Mesenchymal stem cell (in vitro differentiated cells and primary cell): Measurements from ENCODE around the gene CDCA3. TPM values are rescaled to one million over a fixed set of nuclear protein-coding genes. Genes with fewer than 3 reads are reported as not detected.
A peak's percentile ranks its signal among the peaks of the same experiment; 100 is the strongest.

ENCODE experiments used
- DNase-seq: peaks from one replicate; pipeline ENCODE4 v3.0.0-alpha.2; 2013
- H2AFZ ChIP-seq: one replicate; pipeline ENCODE4 v1.6.1; 2013; ENCODE audit warnings: low read depth, mild to moderate bottlenecking, control low read depth, inconsistent platforms, low read length, moderate library complexity
- H2AK5ac ChIP-seq: 2 replicates; pipeline ENCODE4 v1.6.1; 2013; ENCODE audit warnings: low read length, moderate library complexity, mild to moderate bottlenecking, inconsistent platforms; ENCODE audit not compliant: severe bottlenecking
- H2BK120ac ChIP-seq: one replicate; pipeline ENCODE4 v1.6.1; 2013; ENCODE audit warnings: low read depth, mild to moderate bottlenecking, inconsistent platforms, low read length, moderate library complexity
- H2BK12ac ChIP-seq, 2 experiments: one replicate each; pipeline ENCODE4 v1.6.1; 2013; ENCODE audit warnings: inconsistent platforms in 2 of 2, low read length in 2 of 2, mild to moderate bottlenecking in 2 of 2, moderate library complexity in 2 of 2, control low read depth in 1 of 2
- H2BK15ac ChIP-seq: one replicate; pipeline ENCODE4 v1.6.1; 2013; ENCODE audit warnings: mild to moderate bottlenecking, low read depth, inconsistent platforms; ENCODE audit not compliant: poor library complexity, severe bottlenecking
- H2BK5ac ChIP-seq: 2 replicates; pipeline ENCODE4 v1.6.1; 2013; ENCODE audit warnings: low read depth, mild to moderate bottlenecking, low read length, control low read depth, inconsistent platforms; ENCODE audit not compliant: poor library complexity, severe bottlenecking
- H3K14ac ChIP-seq, 2 experiments: one replicate each; pipeline ENCODE4 v1.6.1; 2013; ENCODE audit warnings: inconsistent platforms in 2 of 2, low read length in 2 of 2, control low read depth in 1 of 2, mild to moderate bottlenecking in 1 of 2, moderate library complexity in 1 of 2
- H3K18ac ChIP-seq, 2 experiments: one replicate each; pipeline ENCODE4 v1.6.1; 2013; ENCODE audit warnings: inconsistent platforms in 2 of 2, low read length in 2 of 2, control low read depth in 1 of 2, low read depth in 1 of 2, mild to moderate bottlenecking in 1 of 2
- H3K23ac ChIP-seq, 2 experiments: one replicate each; pipeline ENCODE4 v1.6.1; 2013; ENCODE audit warnings: inconsistent platforms in 2 of 2, low read length in 2 of 2, mild to moderate bottlenecking in 2 of 2, moderate library complexity in 2 of 2, control low read depth in 1 of 2
- H3K27ac ChIP-seq: 2 replicates; pipeline ENCODE4 v1.5.1; 2013; ENCODE audit warnings: mild to moderate bottlenecking, moderate library complexity, low read length, control low read depth, inconsistent platforms; ENCODE audit not compliant: poor library complexity, severe bottlenecking
- H3K27me3 ChIP-seq, 2 experiments: 2 replicates each; pipeline versions ENCODE4 v1.6.1 to v1.7.0; 2013; ENCODE audit warnings: low read length in 2 of 2, mild to moderate bottlenecking in 2 of 2, moderate library complexity in 2 of 2, control low read depth in 1 of 2, inconsistent platforms in 1 of 2; ENCODE audit not compliant: control insufficient read depth in 1 of 2, insufficient read depth in 1 of 2
- H3K36me3 ChIP-seq, 2 experiments: 2 replicates each; pipeline versions ENCODE4 v1.6.1 to v1.7.0; 2013; ENCODE audit warnings: low read length in 2 of 2, control low read depth in 1 of 2, inconsistent platforms in 1 of 2, low read depth in 1 of 2, mild to moderate bottlenecking in 1 of 2; ENCODE audit not compliant: insufficient read depth in 2 of 2, control insufficient read depth in 1 of 2
- H3K4ac ChIP-seq, 2 experiments: one replicate each; pipeline ENCODE4 v1.6.1; 2013; ENCODE audit warnings: inconsistent platforms in 2 of 2, low read length in 2 of 2, mild to moderate bottlenecking in 2 of 2, moderate library complexity in 2 of 2, control low read depth in 1 of 2, low read depth in 1 of 2
- H3K4me1 ChIP-seq: 2 replicates; pipeline ENCODE4 v1.6.1; 2013; ENCODE audit warnings: low read depth, low read length, control low read depth; ENCODE audit not compliant: control insufficient read depth, insufficient read depth
- H3K4me2 ChIP-seq: 2 replicates; pipeline ENCODE4 v1.6.1; 2013; ENCODE audit warnings: low read length, mild to moderate bottlenecking, inconsistent platforms; ENCODE audit not compliant: poor library complexity, severe bottlenecking
- H3K4me3 ChIP-seq, 2 experiments: 2 replicates each; pipeline versions ENCODE4 v1.5.1 to v1.7.0; 2013; ENCODE audit warnings: low read length in 2 of 2, mild to moderate bottlenecking in 2 of 2, control low read depth in 1 of 2, low read depth in 1 of 2; ENCODE audit not compliant: insufficient read depth in 1 of 2
- H3K79me1 ChIP-seq: replicated peaks from 2 replicates; pipeline ENCODE4 v1.6.1; 2013; ENCODE audit warnings: mild to moderate bottlenecking, control low read depth, low read length, inconsistent platforms; ENCODE audit not compliant: poor library complexity, severe bottlenecking
- H3K9ac ChIP-seq: 2 replicates; pipeline ENCODE4 v1.7.0; 2013; ENCODE audit warnings: mild to moderate bottlenecking, low read length, moderate library complexity
- H3K9me3 ChIP-seq: 2 replicates; pipeline ENCODE4 v1.7.0; 2013; ENCODE audit warnings: mild to moderate bottlenecking, low read length; ENCODE audit not compliant: control insufficient read depth
- H4K8ac ChIP-seq: one replicate; pipeline ENCODE4 v1.6.1; 2013; ENCODE audit warnings: inconsistent platforms, mild to moderate bottlenecking, low read length, moderate library complexity
- H4K91ac ChIP-seq: one replicate; pipeline ENCODE4 v1.6.1; 2013; ENCODE audit warnings: mild to moderate bottlenecking, low read length, inconsistent platforms
- WGBS: methylation state at CpG from one replicate; pipeline ENCODE4 v1.1.7; 2013; ENCODE audit warnings: mixed read lengths; 5-methylcytosine and 5-hydroxymethylcytosine counted together
- polyA plus RNA-seq, 2 experiments: library from polyadenylated mRNA; stranded (reverse); fragments of 200-250 nt; gene quantifications; one replicate each; pipeline ENCODE4 v1.2.3, GENCODE V29; 2013

CDCA3 gene
- polyA plus RNA-seq (2013, experiment 1 of 2), result 7.1 TPM
- polyA plus RNA-seq (2013, experiment 2 of 2), result 6.9 TPM

- no peak within 1 kb of the TSS for H3K23ac ChIP-seq
- peak within 1 kb of the TSS; percentile 94 for H3K27ac ChIP-seq
- peak within 1 kb of the TSS; percentile 79 for H4K91ac ChIP-seq
- DNase-seq, result peak; percentile 99
- H3K36me3 ChIP-seq, result peaks cover 46 to 50% of the 10 kb centered on the region in 2 experiments
- peak within 1 kb of the TSS; percentile 94 to 96 for H3K18ac ChIP-seq
- peaks cover 30% of the 10 kb centered on the region for H3K79me1 ChIP-seq
- peak within 1 kb of the TSS; percentile 77 for H3K4me2 ChIP-seq
- peak within 1 kb of the TSS; percentile 94 for H3K9ac ChIP-seq
- H3K14ac ChIP-seq, result peak within 1 kb of the TSS in 1 of 2 experiments; percentile 57
- peak within 1 kb of the TSS; percentile 85 for H2BK15ac ChIP-seq
- no peak within 1 kb of the TSS for H2BK120ac ChIP-seq
- H2BK12ac ChIP-seq, result peak within 1 kb of the TSS in 1 of 2 experiments; percentile 29
- H3K4me1 ChIP-seq, result peaks cover 16% of the 10 kb centered on the region
- H3K4ac ChIP-seq, result peak within 1 kb of the TSS; percentile 29 to 61
- H3K4me3 ChIP-seq, result peak within 1 kb of the TSS; percentile 82 to 98
- H3K27me3 ChIP-seq, result no peaks in the 10 kb centered on the region
- H4K8ac ChIP-seq, result peak within 1 kb of the TSS; percentile 92
- H2BK5ac ChIP-seq, result peak within 1 kb of the TSS; percentile 14
- WGBS, result under 1% methylated on average over 30 of the region's 37 CpGs
- H2AK5ac ChIP-seq, result no peak within 1 kb of the TSS
- H2AFZ ChIP-seq, result no peak within 1 kb of the TSS
- no peaks in the 10 kb centered on the region for H3K9me3 ChIP-seq
Measured at GRCh38 chr12:6851153-6851920, at the start of gene CDCA3. CDCA3 (minus strand) TSS chr12:6851286; CDS start chr12:6850952, 334 bp downstream.

GRCh38 chr12:6899837-6900519 lies 48.9 kb upstream of the CDCA3 start:
- peak; percentile 53 for DNase-seq
- H3K18ac ChIP-seq, result no peak overlapping the region
- H2BK120ac ChIP-seq, result no peak overlapping the region
- H2BK15ac ChIP-seq, result no peak overlapping the region
- no peak overlapping the region for H3K4me2 ChIP-seq
- 86% methylated on average over 9 of the region's 10 CpGs for WGBS
- H3K4ac ChIP-seq, result no peak overlapping the region
- H2AK5ac ChIP-seq, result no peak overlapping the region
- H3K9me3 ChIP-seq, result no peaks in the 10 kb centered on the region
- no peak overlapping the region for H3K14ac ChIP-seq
- no peak overlapping the region for H4K91ac ChIP-seq
- H2BK5ac ChIP-seq, result no peak overlapping the region
- no peaks in the 10 kb centered on the region for H3K27me3 ChIP-seq
- no peaks in the 10 kb centered on the region for H3K79me1 ChIP-seq
- H3K36me3 ChIP-seq, result no peaks in the 10 kb centered on the region
- H2AFZ ChIP-seq, result no peak overlapping the region
- H3K4me1 ChIP-seq, result peaks cover 3% of the 10 kb centered on the region
- no peak overlapping the region for H3K4me3 ChIP-seq
- no peak overlapping the region for H4K8ac ChIP-seq
- H2BK12ac ChIP-seq, result no peak overlapping the region
- no peak overlapping the region for H3K27ac ChIP-seq
- no peak overlapping the region for H3K23ac ChIP-seq
- no peak overlapping the region for H3K9ac ChIP-seq

GRCh38 chr12:6899427-6899826 lies 48.3 kb upstream of the CDCA3 start:
- H3K4me3 ChIP-seq, result no peak overlapping the region
- H2BK120ac ChIP-seq, result no peak overlapping the region
- DNase-seq, result no peak
- H3K23ac ChIP-seq, result no peak overlapping the region
- WGBS, result 90% methylated on average over 3 of the region's 5 CpGs
- H2BK15ac ChIP-seq, result no peak overlapping the region
- H3K18ac ChIP-seq, result no peak overlapping the region
- no peak overlapping the region for H3K9ac ChIP-seq
- no peak overlapping the region for H2AFZ ChIP-seq
- H3K4me2 ChIP-seq, result no peak overlapping the region
- no peaks in the 10 kb centered on the region for H3K9me3 ChIP-seq
- no peak overlapping the region for H3K14ac ChIP-seq
- no peaks in the 10 kb centered on the region for H3K36me3 ChIP-seq
- H4K91ac ChIP-seq, result no peak overlapping the region
- no peak overlapping the region for H3K4ac ChIP-seq
- no peak overlapping the region for H4K8ac ChIP-seq
- no peaks in the 10 kb centered on the region for H3K27me3 ChIP-seq
- no peak overlapping the region for H2AK5ac ChIP-seq
- H3K27ac ChIP-seq, result no peak overlapping the region
- no peaks in the 10 kb centered on the region for H3K79me1 ChIP-seq
- no peak overlapping the region for H2BK5ac ChIP-seq
- H2BK12ac ChIP-seq, result no peak overlapping the region
- H3K4me1 ChIP-seq, result no peaks in the 10 kb centered on the region

GRCh38 chr12:6896846-6897435 lies 45.9 kb upstream of the CDCA3 start:
- no peak overlapping the region for H2BK15ac ChIP-seq
- H3K4me1 ChIP-seq, result no peaks in the 10 kb centered on the region
- no peak for DNase-seq
- H2BK5ac ChIP-seq, result no peak overlapping the region
- no peak overlapping the region for H4K8ac ChIP-seq
- H3K4ac ChIP-seq, result no peak overlapping the region
- H3K14ac ChIP-seq, result no peak overlapping the region
- no peak overlapping the region for H3K18ac ChIP-seq
- H3K9ac ChIP-seq, result no peak overlapping the region
- no peak overlapping the region for H2BK12ac ChIP-seq
- no peak overlapping the region for H4K91ac ChIP-seq
- H3K4me3 ChIP-seq, result no peak overlapping the region
- no peak overlapping the region for H3K27ac ChIP-seq
- H2BK120ac ChIP-seq, result no peak overlapping the region
- no peak overlapping the region for H3K23ac ChIP-seq
- no peak overlapping the region for H2AFZ ChIP-seq
- no peaks in the 10 kb centered on the region for H3K9me3 ChIP-seq
- no peak overlapping the region for H3K4me2 ChIP-seq
- no peak overlapping the region for H2AK5ac ChIP-seq
- H3K79me1 ChIP-seq, result no peaks in the 10 kb centered on the region
- WGBS, result 83% methylated on average over 6 of the region's 6 CpGs
- H3K27me3 ChIP-seq, result no peaks in the 10 kb centered on the region
- no peaks in the 10 kb centered on the region for H3K36me3 ChIP-seq
